GM18520 (cell line): ENCODE results near the gene FBXO17.

Source experiments
- ATAC-seq: cut with Tn5 transposase; IDR thresholded peaks from one replicate; pipeline ENCODE4 v1.9.1; 2021; ENCODE audit not compliant: unreplicated experiment

FBXO17 gene

DNA sequence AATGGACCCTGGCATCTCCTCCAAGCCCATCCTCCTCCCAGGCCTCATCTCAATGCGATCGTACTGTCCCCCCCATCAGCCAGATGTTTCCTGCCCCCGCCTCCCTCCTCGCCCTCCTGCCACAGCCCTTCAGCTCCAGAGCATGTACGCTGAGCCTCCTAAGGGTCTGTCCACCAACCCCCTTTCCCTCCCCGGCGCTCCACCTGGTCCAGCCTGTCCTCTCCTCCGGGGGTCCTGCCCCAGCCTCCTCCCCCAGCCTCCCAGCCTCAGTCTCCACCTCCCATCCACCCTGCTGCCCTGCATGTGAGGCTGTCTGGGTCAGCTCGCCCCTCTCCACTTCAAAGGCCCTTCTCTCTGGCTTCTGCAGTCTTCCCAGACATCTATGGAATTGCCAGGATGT is 80.6 kb downstream of the FBXO17 start:
- no peak for ATAC-seq

- ATAC-seq, result no peak
Observed at GRCh38 chr19:38893341-38893771, 82.2 kb downstream of the FBXO17 start.

- no peak for ATAC-seq
Observed at GRCh38 chr19:38892841-38893240, 82.7 kb downstream of the FBXO17 start.

DNA sequence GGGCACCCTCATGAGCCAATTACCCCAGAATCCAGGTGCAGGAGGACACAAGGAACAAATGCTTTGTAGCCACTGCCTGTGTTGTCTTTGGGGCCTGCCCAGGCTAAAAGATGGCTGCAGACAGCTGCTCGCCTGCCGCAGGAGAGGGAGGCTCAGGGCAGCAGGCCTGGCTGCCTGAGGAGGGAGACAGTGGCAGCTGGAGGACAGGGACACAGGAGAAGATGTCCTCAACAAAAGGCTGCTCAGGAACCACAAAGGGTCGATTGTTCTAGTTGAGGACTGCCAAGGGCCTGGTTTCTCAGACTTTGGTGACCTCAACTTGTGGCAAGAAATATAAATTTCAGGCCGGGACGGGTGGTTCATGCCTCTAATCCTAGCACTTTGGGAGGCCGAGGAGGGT is 83.8 kb downstream of the FBXO17 start:
- no peak for ATAC-seq
